Panc1 (cell line): ENCODE results near the gene TNN.

Experiments used
- CTCF ChIP-seq: fragments of 450-650 bp; IDR thresholded peaks from 2 replicates; pipeline ENCODE4 v1.5.1; 2017; ENCODE audit warnings: mild to moderate bottlenecking
- SIN3A ChIP-seq: IDR thresholded peaks from 2 replicates; pipeline ENCODE4 v1.6.1; 2012; ENCODE audit warnings: low read depth, mild to moderate bottlenecking, low read length, moderate library complexity, borderline replicate concordance; ENCODE audit not compliant: insufficient read depth

GRCh38 chr1:175090780-175091179, 23.1 kb downstream of the TNN start:
- TF ChIP-seq SIN3A = no peak
- no peak for TF ChIP-seq CTCF
